GM23338 (cell line): Measurements from ENCODE around the gene RCAN1.

Experiments
- CREB1 ChIP-seq: fragments of 250-450 bp; sonication (Bioruptor Pico); IDR thresholded peaks from 2 replicates; pipeline ENCODE4 v1.5.0; 2020; ENCODE audit warnings: low read depth, mild to moderate bottlenecking, moderate library complexity
- CTCF ChIP-seq, 2 experiments: fragments of 200-600 bp in 1 of 2; sonication (generic) in 1 of 2; conservative IDR thresholded peaks; 2 replicates each; pipeline versions ENCODE4 v1.5.1 to v1.6.1; 2016 to 2017; ENCODE audit warnings: antibody characterized with exemption in 2 of 2, low read depth in 2 of 2, mild to moderate bottlenecking in 2 of 2, moderate library complexity in 1 of 2
- EZH2 ChIP-seq: fragments of 200-600 bp; sonication (generic); IDR thresholded peaks from one replicate; pipeline ENCODE4 v1.8.0; 2017; ENCODE audit warnings: antibody characterized with exemption, mild to moderate bottlenecking, low read depth; ENCODE audit not compliant: unreplicated experiment
- EZH2phosphoT487 ChIP-seq: fragments of 200-600 bp; sonication (generic); IDR thresholded peaks from one replicate; pipeline ENCODE4 v1.8.1; 2018; ENCODE audit warnings: antibody characterized with exemption; ENCODE audit not compliant: unreplicated experiment
- JUNB ChIP-seq: IDR thresholded peaks from one replicate; pipeline ENCODE4 v1.6.1; 2016; ENCODE audit warnings: antibody characterized with exemption; ENCODE audit not compliant: unreplicated experiment
- POLR2AphosphoS5 ChIP-seq: IDR thresholded peaks from 2 replicates; pipeline ENCODE4 v1.6.1; 2016; ENCODE audit warnings: antibody characterized with exemption, low read depth
- REST ChIP-seq: IDR thresholded peaks from one replicate; pipeline ENCODE4 v1.6.1; 2018; ENCODE audit warnings: antibody characterized with exemption; ENCODE audit not compliant: unreplicated experiment
- ZNF331 ChIP-seq: fragments of 250-450 bp; sonication (Bioruptor Pico); IDR thresholded peaks from 2 replicates; pipeline ENCODE4 v1.5.0; 2020; ENCODE audit warnings: low read depth, mild to moderate bottlenecking, moderate library complexity
- ZNF462 ChIP-seq: fragments of 250-450 bp; sonication (Bioruptor Pico); IDR thresholded peaks from 2 replicates; pipeline ENCODE4 v1.5.0; 2020; ENCODE audit warnings: mild to moderate bottlenecking, moderate library complexity

- no peak for TF ChIP-seq EZH2phosphoT487
- no peak for TF ChIP-seq POLR2AphosphoS5
- no peak for TF ChIP-seq CTCF (conservative IDR thresholded peaks at IDR 0.05; ENCODE audit: low read depth in 2 of 2)
- no peak for TF ChIP-seq EZH2
- no peak for TF ChIP-seq JUNB
- no peak for TF ChIP-seq CREB1
- no peak for TF ChIP-seq REST
- TF ChIP-seq ZNF331 (CRISPR knock-in tag), result no peak
- no peak for TF ChIP-seq ZNF462 (CRISPR knock-in tag)
These were observed 78.1 kb downstream of the RCAN1 start for GRCh38 chr21:34536820-34537219.
